Measurements from ENCODE around the gene NPLOC4. TPM values are rescaled to one million over a fixed set of nuclear protein-coding genes. Genes with fewer than 3 reads are reported as not detected.

Gene NPLOC4
- total RNA-seq, 1 experiment from 2014 or later = 55.0 TPM

DNA sequence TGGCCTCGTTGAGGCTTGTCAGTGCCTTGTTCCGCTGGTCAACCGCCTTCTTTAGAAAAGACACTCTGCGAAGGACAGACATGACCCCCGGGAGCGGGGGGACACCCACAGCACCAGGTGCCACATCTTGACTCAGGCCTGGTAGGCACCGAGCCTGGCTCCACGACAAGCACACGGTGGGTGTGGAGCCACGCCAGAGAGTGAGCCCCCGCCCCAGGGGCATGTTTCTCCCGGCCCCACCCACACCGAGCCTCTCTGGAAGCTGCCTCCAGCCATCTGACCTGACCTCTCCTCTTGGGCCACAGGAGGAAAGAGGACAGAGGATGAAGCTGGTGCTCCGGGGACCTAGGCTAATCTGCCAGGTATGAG, 89.3 kb downstream of the NPLOC4 start:
- no peak for DNase-seq (ENCODE audit: low spot score)

DNA sequence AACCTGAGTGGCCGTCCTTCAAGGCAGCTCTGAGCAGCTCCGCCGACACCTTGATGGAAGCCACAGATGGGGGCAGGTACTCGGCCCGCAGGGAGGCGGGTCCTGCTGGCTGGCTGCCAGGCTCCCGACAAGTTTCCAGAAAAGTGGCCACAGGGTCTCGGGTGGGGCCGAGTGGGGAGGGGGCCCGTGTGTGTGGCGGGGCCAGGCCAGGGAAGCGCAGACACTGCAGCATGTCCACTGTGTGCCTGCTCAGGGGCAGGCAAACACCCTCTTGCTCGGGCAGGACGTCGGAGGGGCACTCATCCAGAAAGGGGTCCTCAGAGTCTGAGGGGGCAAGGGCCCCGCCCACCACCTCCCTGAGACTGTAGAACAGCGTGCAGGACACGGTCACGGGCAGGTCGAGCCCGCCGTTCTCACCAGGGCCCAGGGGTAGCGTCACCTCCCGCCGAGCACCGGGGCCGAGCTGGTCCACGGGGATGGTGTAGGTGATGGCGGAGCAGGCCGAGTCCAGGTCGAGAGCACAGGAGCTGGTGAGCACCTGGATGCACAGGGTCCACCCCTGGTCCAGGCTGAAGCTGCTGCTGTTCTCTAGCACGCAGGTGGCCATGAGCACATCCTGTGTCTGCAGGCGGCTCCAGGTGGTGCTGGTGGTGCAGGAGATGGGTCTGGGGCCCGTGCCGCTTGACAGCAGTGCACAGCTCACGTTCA, 89.9 kb downstream of the NPLOC4 start:
- no peak for DNase-seq (ENCODE audit: low spot score)

DNA sequence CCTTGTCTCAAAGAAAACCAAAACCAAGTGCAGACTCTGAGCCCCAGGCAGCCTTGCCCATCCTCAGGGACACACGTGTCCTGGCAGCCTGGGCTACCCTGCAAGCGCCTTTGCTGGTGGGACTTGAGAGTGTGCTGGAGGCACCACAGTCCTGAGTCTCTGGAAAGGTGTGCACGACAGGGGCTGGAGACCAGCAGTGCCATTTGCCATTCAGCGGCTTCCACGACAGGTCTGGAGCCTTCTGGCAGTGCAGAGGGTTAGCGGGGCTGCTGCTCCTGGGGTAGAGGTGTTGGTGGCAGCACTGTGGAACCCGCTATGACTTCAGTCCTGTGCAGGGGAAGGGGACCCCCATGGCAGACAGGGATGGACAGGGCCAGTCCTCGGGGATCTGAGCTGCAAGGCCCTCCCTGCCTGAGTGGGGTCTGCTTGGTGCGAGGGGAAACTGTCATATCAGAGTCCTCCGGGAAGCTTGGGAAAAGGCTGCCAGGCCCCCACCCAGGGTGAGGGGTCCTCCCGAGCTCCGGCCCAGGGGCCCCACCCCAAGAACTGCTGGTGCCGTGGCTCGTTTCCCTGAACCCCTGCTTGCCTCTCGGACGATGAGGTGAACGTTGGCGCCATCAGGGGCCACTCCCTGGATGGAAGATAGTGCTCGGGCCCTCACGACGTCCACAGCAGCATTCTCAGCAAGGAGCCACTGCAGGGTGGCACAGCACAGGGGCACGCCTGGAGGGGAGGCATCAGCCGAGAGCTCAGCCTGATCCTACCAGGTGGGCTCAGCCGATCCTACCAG, 91.6 kb downstream of the NPLOC4 start:
- DNase-seq (ENCODE audit: low spot score) = no peak

DNA sequence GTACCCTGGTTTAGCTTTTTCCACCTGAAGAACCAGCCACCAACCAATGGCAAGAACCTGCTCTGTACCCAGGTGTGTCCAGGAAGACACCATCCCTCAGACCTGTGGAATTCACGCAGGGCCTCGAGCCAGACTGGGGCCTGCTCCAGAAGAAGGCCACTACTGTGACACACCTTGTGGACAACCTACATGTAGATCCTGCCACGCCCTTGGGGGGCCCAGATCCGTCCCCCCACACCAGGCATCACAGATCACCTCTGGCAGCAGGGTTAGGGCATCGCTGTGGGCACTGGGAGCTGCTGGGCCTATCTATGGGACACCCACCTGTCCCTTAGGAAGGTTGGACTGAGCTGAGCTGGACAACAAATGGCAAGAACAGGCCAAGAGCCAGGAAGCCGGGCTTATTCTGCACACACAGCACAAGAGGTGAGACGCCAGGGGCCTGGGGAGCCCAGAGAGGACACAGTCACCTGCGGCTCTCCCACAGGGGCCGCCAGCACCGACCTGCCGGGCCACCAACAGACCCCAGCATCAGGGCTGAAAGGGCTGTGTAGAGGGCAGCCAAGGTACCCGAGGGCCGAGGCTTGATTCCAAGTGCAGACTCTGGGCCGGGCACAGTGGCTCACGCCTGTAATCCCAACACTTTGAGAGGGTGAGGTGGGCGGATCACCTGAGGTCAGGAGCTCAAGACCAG, 92.5 kb downstream of the NPLOC4 start:
- DNase-seq (ENCODE audit: low spot score) = no peak

DNA sequence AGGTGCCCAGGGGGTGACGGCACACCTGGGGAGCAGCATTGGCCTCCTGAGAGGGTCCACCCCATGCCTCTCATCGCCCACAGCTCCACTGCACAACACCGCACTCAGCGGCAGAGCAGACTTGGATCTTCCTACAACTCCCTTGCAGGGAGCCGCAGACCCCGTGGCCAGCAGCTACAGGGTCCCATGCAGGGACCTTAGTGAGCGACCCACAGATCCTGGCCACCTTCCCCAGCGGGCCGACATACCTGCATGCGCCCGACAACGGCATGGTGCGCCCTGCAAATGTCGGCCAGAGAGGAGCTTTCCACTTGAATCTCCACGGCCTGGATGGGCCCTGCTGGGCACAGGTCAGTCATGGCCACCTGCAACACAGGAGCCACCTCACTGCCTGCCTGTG, 93.2 kb downstream of the NPLOC4 start:
- DNase-seq (ENCODE audit: low spot score) = no peak

DNA sequence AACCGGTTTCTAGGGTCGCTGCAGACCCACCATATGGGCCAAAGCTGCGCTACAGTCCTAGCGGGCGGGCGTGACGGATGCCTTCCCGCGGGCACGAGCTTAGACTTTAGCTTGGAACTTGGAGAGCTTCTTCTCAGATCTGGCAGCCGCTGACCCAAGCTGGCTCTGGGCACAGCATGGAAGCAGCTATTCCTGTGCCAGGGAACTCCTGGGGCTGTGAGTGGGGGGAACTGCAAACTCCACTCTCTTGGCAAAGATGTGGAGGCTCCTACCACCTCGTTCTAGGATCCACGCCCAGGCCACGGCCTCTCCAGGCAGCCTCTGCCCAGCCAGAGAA, 93.6 kb downstream of the NPLOC4 start:
- no peak for DNase-seq (ENCODE audit: low spot score)

DNA sequence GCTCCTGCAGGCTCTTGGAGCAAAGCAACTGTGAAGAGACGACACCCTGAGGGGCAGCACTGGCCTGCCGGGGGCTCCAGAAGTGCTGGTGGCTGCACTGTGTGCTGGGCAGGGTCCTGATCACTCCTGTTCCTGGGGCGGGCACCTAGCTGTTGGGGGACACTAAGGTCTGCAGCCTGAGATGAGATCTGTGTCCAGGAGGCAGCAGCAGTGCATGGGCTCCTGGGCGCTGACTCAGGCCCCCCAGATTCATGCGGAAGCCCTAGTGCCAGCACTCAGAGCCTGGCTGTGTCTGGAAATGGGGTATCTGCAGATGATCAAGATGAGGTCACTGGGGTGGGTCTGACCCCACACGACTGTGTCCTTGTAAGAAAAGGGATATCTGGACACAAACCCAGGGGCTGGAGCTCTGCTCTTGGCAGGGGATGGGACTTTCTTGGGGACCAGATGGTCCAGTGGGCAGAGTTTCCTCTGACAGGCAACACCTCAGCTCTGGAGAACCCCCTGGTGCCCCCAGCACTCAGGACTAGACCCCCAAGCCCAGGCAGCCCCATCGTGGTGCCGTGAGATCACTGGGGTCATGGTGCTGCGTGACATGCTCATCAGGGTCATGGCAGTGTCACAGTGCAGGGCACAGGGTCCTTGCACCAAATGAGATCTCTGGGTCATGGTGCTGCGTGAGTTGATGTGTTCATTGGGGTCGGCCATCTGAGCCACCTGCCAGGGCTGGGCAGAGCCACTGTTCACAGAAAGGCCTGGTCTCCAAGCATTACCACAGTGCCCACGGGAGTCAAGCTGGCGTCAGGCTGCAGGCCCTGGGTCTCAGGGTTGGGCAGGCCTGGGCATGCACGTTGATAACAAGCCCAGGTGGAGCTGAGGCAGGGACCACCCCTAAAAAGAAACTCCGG, 94.2 kb downstream of the NPLOC4 start:
- no peak for DNase-seq (ENCODE audit: low spot score)

DNA sequence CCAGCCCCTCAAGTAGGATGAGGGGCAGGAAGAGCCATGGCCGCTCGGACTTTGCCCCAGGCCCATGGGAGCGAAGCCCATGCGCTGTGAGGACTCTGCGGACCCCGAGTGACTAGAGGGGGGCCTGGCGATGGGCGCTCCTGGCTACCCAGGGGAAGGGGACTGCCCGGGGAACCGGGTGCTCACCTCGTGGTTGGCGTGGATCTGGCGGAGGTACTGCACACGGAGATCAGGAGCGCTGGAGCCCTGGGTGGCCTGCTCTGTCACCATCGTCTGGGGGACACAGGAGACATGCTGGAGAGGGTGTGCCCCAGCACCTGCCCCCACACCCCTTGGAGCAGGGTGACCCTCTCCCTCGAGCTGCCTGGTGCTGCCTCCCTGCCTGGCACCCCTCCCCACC, 95.8 kb downstream of the NPLOC4 start:
- no peak for DNase-seq (ENCODE audit: low spot score)

DNA sequence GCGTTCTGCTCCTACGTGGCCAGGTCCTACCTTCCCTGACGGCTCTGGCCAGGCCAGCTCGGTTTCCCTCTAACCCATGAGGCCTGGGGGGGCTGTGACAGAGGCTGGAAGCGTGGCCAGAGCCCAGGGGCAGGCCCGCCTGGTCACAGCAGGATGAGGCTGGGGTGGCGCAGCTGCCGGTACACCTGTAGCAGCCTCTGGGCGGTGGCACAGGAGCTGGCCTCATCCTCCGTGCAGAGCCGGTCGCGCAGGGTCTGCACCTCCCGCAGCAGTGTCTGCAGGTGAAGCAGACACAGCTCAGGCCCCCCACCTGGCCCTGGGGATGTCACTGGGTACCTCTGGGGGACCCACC, 96.3 kb downstream of the NPLOC4 start:
- no peak for DNase-seq (ENCODE audit: low spot score)

DNA sequence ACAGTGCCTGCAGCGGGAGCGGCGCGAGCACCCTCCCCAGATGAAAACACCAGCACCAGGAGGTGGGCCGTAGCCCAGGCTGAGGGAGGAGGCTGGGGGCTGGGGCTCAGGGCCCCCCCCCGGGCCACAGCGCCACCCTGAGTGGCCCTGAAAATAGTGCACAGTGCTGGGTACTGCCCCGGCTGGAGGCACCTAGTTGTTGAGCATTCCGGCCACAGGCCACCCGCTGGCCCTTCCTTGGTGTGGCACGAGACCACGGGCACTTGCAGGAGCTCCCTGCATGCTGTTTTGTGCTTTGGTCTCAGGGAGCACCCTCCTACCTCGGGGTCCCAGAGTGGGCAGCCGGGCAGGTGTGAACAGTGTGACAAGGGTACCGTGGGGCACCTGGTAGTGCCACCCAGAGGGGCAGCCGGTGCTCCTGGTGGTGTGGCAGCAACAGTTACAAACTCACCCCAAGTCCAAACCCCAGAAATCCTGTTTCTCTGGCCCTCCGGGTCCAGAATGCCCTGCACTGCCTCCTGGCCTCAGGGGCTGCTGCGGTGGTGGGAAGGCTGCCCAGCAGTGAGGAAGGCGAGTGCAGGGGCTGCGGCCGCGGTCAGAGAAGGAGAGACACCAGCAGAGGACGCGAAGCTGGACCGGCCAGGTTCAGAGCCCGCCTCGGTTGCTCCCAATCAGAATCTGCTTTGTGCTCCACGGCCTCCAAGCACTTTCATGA, 96.8 kb downstream of the NPLOC4 start:
- no peak for DNase-seq (ENCODE audit: low spot score)

DNA sequence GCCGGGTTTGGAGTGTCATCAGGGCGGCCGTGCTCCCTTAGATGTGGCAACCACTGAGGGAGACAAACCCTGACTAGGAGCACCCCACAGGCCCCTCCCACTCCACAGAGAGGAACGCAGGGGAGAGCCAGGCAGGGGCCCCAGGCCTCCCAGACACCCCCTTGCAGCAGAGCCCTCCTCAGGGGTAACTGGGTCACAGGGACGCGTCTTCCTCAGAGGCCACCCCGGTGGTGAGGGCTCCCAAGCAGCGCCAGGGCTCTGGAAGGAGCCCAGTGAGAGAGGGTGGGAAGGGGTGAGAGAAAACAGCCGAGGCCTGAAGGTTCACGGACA, 97.4 kb downstream of the NPLOC4 start:
- DNase-seq (ENCODE audit: low spot score) = no peak

DNA sequence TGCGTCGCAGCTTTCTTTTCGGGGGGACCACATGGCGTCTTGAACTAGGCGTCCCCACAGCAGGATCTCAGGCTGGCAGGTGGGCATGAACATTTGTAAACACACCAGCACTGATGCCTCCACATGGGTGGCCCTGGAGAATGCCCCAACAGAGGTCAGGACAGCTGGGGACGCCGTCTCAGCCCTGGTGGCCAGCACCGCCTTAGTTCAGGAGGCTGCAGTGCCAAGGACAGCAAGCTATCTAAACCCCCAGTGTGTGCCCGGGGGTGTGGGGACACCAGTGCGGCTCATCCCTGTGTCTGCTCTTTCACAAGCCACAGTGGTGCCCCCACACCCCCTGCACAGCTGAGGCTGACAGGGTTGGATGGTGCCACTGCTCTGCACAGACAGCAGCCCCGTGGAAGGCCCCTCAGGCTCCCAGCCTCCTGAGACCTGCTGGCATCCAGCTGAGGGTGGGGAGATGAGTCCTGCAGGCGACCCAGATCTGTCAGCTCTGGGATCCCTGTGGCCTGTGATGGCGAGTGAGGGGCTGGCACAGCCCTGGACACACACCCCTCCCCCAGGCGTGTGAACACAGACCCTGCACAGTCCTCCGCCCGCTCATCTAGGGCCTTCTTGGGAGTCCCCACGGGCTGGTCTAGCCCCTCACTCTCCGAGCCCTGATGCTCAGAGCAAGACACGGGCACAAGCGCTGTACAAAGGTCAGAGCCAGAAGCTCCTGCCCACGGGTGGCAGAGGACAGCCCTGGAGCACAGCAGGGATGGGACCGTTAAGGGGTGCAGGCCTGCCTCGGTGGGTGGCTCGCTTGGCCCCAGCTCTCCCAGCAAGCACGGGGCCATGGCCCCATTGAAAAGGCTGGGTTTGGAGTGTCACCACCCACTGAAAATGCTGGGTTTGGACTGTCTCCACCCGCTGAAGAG, 98.0 kb downstream of the NPLOC4 start:
- DNase-seq (ENCODE audit: low spot score) = no peak

DNA sequence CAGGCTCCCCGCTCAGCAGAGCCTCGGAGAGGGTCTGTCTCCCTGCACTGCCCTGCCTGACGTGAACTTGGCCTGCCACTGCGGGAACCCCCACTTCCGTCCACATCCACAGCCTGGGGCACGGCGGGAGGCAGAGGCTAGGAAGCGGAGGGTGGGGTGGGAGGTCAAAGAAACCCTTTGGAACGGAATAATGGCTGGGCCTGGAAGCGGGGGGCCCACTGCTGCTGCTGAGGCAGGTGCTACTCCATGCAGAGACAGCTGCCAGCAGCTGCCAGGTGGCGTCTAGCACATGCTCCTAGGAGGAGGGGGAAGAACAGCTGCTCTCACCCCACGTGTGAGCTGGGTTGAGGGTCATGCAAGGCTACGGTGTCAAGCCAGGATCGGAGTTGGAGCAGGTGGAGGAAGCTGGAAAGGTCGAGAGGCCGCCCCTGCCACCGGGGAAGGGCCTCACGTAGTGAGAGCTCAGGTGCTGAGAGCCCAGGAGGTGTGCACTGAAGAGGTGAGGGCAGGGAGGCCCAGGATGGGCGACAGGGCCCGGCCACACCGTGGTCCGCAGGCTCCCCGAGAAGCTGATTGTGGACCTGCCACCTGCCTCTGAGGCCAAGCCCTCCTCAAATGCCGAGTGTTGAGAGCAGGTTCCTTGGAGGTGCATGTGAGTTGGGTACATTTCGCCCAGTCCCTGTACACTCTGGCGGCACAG, 98.9 kb downstream of the NPLOC4 start:
- DNase-seq (ENCODE audit: low spot score) = no peak

DNA sequence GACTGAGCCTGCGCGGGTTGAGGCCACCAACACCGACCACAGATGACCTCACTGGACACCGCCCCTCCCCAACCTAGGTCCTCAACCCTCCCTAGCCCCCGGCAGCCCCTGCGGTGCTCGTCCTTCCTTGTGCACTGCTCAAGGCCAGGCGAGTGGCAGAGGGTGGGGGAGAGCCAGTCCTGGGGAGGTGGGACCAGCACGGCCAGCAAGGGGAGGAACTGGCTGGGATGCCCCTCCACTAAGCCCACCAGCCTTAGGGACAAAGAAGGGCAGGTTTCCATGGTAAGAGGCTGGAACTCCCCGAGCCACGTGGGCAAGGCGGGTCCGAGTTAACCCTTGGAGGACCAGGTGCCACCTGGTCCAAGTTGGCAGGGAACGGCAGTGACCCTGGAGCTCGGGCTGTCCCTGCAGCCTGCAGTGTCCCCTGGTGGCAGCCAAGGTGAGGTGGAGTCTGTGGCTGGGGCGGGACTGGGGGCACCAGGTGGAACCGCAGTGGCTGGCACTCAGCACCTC, 99.5 kb downstream of the NPLOC4 start:
- DNase-seq (ENCODE audit: low spot score) = no peak

DNA sequence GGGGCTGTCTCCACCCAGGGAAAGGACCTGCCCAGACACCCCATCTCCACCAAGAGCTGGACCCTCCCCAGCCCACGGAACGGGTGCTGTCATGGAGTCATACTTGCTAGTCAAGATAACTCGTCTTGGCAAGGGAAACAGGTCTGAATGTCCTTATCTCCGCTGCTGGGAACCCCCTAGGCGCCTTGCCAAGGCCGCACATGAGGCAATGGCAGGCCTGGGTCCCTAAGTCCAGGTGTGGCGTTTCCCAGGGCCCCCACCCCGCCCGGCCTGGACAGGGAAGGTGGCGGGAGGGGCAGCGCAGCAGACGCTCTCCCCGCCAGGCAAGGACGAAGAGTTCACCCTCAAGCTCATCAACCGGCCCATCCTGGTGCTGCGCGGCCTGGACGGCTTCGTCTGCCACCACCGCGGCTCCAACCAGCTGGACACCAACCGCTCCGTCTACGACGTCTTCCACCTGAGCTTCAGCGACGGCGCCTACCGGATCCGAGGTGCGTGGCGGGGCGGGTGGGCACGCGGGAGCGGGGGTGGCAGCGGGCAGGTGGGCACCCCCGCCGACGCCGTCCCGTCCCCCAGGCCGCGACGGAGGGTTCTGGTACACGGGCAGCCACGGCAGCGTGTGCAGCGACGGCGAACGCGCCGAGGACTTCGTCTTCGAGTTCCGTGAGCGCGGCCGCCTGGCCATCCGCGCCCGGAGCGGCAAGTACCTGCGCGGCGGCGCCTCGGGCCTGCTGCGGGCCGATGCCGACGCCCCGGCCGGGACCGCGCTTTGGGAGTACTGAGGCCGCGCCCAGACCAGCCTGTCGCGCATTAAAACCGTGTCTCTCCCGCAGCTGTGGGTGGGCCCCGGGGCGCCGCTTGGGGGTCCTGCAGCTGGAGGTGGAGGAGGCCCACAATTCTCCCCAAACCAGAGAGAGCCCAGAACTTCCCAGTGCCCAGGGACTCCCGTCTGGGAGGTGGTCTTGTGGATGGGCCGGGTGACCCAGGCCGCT, 100.3 kb downstream of the NPLOC4 start:
- no peak for DNase-seq (ENCODE audit: low spot score)

DNA sequence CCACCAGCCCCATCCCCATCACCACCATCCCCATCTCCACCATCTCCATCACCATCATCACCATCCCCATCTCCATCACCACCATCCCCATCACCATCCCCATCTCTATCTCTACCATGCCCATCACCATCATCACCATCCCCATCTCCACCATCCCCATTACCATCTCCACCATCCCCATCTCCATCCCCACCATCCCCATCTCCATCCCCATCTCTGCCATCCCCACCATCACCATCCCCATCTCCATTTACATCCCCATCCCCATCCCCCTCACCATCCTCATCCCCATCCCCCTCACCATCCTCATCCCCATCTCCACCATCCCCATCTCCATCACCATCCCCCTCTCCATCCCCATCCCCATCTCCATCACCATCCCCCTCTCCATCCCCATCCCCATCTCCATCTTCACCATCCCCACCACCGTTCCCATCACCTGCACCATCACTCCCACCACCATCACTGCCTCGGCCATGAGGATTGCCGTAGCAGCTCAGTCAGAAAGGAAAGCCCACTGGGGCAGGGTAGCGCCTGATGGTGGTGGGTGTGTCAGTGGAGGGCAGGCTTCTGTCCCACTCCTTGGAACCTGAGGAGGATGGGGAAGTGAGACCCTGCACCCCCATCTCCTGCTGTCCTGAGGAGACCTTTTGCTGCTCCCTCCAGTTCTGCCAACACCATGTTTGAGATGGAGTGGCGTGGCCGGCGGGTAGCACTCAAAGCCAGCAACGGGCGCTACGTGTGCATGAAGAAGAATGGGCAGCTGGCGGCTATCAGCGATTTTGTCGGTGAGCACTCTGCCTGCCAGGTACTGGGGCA, 101.2 kb downstream of the NPLOC4 start:
- no peak for DNase-seq (ENCODE audit: low spot score)

DNA sequence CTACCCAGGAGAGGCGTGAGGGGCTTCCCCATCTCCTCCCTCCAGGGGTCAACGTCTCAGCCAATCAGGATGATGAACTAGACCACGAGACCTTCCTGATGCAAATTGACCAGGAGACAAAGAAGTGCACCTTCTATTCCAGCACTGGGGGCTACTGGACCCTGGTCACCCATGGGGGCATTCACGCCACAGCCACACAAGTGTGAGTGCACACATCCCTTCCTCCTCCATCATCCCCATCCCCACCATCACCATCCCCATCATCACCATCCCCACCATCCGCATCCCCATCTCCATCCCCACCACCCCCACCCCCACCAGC, 101.9 kb downstream of the NPLOC4 start:
- no peak for DNase-seq (ENCODE audit: low spot score)

Data from H4 (cell line).